HG03066 (cell line): Measurements from ENCODE around the gene TTC23L.
"Not testable (repeated sequence)": the region's sequence is repeated elsewhere in the genome, so short reads cannot be mapped to it uniquely, and the experiment has no call there.

ENCODE experiments used
- ATAC-seq: cut with Tn5 transposase; IDR thresholded peaks from one replicate; pipeline ENCODE4 v1.9.1; 2021; ENCODE audit warnings: low read depth; ENCODE audit not compliant: unreplicated experiment

Gene TTC23L, protein sequence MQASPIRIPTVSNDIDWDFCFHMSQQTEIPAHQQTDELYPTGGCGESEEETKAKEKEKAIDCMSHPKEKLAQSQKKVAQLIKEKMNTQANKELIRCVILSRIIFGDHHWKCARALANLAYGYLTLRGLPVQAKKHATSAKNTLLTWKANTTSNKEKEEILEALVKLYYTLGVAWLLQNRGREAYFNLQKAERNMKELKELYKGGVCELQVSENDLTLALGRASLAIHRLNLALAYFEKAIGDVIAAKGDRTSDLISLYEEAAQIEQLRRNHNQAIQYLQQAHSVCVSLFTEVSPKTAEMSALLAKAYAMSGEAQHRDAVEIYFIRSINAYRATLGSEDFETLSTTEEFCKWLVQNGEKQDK

DNA sequence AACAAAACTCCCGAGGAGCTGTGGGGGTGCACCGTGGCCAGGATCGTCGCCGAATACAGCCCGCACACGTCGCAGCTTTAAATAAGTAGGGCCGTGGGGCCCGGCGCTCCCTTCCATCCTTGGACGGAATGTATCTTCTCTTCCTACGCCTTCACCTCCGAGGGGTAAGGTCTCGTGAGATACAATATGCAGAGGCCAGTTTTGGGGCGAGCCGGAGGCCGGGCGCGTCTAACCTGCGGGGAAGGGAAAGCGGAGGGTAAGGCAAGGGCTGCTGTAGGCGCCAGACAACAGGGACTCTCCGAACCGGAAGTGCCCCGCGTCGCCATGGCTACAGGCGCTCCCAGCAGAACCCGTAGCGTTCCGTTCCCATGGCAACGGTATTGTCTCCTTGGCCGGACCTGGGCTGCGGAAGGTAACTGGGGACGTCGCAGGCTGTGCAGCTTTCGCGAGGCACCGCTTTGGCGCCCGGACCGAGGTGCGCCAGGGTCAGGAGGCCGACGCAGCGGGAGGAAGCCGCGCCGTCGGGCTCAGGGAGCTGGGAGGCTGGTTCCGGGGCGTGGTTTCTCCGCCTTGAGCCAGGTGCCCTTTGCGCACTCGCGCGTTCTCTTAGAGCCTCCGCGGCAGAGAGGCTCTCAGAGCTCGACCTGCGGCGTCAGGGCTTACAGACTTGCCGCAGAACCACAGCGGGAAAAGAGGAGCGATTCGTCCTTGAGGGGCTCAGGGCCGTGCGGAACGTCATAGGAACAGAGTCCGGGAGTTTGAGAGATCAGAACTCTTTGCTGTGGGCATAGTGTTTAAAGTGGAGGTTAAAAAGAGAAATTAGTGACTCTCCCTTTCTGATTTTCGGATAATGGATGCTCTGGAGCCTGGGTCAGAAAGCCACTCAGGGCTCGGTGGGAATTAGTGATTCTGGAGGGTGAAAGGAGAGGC is at the start of gene TTC23L:
TSS of gene TTC23L (plus strand) at position 380 of the 930 bp plus-strand sequence. CDS start 1,508 bp downstream, outside the sequence.
- peak; percentile 94 for ATAC-seq

DNA sequence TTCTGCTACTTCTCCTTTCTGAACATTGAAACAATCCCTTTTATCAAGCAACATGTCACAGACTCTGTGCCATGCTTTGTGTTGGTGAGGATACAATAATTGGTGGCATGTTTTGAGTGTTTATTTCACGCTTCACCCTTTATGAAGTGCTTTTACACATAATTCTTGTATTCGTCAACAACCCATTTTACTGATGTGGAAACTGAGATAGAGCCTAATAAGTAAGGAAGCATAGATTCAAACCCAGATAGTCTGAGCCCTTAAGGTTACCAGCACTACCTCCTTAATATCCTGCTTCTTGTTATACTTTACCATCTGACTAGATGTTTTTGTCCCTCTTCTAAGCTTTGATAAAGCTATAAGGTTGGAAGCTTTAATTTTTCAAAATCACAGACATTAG is 49.3 kb upstream of the TTC23L start:
- ATAC-seq, result no peak

DNA sequence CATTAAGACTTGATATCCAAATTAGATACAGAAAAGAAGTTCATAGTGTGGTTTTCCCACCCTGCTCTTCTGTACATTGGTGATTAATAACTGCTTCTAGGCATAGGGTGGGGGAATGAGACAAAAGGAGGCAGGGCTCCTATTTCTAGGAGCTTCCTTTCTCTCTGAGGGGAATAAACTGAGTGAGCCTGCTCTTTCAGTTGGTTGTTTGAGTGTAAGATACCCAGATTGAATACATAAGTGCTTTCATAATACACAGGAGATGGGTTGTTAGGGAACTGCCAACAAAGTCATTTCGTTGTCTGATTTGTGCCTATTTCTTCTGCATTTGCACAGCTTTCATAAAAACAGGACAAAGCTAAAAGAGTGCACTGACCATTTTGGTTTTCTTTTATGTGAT is 48.9 kb upstream of the TTC23L start:
- no peak for ATAC-seq

DNA sequence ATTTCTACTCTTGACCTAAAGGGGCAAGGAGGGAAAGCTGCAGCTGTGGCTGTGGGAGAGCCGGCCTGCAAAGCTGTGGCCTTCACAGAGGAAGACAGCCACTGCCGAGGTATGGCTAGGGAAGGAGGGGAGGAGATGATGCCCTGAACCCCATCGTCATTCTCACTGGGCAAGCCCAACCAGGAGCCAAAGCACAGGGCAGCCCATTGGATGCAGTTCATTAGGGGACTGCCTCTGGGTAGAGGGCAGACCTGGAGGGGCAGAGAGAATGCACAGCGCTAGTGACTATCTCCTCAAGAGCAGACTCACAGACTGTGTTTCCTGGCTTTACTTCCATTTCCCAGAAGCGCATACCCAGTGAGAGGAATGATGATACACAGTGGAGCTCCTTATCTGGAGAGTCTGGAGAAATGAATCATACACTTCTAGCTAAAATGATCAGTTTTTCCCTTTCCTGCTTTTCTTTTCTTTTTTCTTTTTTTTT is 47.2 kb upstream of the TTC23L start:
- ATAC-seq, result no peak

DNA sequence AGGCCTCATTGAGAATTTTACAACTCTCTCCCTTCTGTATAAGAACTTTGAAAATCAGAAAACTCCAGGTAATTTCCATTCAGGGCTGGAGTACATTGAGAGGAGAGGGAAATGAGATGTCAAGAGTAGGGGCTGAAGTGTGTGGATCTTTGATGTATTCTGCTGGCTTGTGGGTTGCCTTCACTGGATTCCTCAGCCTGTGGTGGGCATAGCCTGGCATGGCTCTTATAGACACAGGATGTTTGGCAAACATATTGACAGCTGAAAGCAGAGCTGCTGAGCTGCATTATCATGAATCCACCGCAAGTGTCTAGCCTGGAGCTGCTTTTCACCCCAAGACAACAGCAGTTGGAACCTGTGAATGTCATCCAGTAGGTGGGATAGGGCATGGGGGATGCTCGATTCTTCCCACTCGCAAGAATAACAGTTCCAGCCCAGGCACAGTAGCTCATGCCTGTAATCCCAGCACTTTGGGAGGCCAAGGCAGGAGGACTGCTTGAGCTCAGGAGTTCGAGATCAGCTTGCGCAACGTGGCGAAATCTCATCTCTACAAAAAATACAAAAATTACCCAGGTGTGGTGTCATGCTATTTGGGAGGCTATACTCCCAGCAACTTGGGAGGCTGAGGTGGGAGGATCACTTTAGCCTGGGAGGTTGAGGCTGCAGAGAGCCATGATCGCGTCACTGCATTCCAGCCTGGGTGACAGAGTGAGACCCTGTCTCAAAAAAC is 36.0 kb upstream of the TTC23L start:
- ATAC-seq, result no peak

DNA sequence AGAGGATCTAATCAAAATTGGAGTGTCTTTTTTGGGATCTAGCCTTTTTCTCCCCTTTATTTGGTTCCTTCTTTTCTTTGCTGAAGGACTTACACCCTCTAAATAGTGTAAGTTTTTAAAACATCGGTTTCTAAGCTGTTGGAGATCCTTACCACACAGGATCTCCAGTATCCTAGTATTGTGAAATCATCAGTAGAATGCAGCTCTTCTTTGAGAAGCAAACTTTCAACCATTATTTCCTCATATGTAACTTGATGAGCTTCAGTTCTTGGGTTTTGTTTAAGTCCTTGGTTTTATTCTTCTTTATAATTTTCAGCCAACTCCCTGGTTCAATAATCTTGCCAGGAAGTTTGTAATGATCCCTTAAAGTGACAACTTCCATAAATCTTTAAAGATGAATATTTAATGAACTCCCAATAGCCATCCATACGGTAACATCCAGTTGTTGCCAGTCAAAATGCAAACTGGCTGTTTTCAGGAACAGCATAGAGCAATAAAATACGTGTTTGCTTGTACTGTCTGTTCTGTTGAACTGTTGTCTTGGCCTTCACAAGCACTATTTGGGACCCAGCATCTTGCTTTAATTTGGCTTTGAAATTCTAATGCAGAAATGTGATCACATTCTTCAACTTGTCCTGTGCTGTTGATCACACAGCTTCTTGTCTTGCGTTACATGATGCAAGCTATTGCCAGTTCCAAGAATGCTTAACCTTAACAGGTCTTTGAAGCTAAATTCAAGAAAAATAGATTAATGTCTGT is 34.8 kb upstream of the TTC23L start:
- ATAC-seq, result no peak

DNA sequence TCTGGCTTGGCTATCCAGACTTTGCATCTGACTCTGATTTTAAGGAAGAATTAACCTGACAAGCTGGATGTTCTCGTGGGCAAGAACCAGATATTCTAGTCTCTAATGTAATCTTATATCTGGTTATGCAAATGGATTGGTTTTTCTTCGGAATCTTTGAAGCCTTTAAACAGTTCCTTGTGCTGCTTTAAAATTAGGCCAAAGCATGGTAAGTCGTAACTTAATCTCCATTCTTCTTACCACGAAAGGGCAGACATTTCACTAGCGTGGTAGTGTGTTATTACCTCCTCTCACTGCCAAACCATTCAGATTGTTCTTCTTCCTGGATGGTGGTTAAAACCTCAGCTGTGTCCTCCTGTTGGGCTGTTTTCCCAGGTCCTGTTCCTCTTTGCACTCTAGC is 34.1 kb upstream of the TTC23L start:
- no peak for ATAC-seq

DNA sequence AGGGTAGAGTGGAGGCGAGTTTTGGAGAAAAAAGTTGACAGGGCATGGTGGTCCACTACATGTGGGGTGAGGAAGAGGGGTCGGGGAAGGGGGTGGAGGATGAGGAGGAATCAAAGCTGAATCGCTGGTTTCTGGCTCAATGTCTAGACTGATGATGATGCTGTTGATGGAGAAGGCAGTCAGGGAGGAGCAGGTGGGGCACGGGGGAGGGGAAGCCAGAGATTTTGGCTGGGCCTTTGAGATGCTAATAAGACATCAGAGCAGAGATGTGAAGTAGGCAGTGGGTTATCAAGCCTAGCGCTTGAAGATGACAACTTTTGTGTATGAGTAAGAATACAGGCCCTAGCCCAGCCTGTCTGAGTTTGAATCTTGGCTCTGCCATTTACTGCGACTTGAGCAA is 32.4 kb upstream of the TTC23L start:
- no peak for ATAC-seq

DNA sequence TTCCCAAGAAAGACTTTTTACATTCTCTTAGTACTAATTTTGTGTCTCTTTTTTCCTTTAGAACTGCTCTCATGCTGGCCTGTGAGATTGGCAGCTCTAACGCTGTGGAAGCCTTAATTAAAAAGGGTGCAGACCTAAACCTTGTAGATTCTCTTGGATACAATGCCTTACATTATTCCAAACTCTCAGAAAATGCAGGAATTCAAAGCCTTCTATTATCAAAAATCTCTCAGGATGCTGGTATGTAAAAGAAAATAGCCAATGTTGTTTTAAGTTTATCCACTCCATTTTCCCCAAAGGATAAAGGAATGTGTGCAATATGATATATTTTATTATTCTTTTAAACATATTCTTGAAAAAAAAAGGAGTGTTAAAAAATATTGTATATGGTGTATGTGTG is 27.3 kb upstream of the TTC23L start:
- ATAC-seq, result no peak

DNA sequence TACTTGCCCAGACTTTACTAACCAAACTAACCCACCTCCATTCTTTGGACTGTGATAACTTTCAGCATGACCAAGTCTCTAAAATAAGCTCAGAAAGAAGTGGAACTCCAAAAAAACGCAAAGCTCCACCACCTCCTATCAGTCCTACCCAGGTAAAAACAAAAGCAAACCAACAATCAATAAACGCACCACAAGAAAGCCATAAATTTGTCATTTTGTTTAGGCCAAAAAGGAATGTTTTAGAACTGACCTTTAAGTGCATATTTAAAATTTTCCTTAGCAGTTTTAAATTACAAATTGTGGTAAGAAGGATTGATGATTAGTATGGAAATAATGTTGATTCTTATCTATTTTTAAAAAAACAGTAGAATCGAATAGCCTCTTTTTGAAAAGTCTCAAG is 25.5 kb upstream of the TTC23L start:
- no peak for ATAC-seq

DNA sequence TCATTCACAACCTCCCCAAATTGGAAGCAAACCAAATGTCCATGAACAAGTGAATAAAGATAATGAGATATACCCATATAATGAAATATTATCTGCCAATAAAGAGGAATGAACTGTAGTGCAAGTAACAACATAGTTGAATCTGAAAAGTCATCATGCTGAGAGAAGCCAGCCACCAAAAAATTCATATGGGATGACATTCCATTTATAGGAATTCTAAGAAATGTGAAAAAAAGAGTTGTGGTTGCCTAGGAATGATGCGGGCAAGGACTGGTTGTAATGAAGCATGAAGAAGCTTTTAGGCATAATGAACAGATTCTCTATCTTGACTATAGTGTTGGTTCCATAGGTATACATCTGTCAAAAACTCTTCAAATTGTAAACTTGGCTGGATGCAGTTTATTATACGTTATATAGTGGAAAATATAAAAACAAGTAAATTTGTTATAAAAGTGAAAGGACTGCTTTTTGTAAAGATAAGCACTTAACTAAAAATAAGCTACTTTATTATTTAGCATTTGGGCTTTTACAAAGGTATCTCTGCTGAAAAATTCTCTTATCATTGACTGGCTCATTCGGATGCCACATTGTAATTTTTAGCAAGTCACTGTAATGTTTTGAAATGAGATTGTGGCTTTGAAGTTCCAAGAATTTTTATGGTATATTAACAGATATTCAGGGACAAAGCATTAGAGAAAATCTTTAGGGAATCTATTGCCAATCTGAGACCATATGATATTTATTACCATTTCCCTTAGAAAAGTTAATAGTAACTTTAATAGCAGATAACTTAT is 21.2 kb upstream of the TTC23L start:
- ATAC-seq, result no peak

DNA sequence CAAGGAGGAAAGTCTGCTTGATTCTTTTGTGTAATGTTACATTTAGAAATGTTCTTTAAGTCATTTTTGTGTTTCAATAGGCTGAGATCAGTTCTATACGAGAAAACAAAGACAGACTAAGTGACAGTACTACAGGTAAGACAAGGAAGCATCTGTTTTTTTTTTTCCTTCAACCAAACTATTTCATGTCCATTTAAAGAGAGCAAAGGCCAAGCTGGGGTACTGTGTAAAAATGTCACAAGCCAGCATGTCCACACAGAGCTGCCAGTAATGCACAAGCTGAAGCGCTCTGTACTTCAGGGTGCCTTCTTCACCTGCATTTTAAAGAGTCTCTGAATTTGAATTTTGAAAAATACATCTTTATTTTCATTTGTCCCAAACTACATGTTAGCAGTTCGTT is 20.2 kb upstream of the TTC23L start:
- ATAC-seq, result no peak

DNA sequence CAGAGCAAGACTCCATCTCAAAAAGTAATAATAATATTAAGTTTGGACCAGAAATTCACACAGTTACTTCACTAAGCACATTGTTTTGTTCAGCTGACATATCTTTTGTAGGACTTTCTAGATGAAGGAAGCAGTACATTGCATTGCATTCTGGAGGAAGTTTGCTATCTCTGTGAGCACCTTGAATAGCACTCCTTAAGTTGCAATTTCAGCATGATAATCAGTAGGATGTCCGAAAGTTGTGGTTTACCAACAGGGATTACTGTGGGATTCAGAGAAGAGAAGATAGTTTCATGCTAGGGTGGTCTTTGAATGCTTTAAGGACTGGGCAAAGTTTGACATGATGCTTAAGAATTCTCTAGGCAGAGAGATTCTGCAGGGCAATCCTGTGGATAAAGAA is 18.4 kb upstream of the TTC23L start:
- ATAC-seq, result no peak

DNA sequence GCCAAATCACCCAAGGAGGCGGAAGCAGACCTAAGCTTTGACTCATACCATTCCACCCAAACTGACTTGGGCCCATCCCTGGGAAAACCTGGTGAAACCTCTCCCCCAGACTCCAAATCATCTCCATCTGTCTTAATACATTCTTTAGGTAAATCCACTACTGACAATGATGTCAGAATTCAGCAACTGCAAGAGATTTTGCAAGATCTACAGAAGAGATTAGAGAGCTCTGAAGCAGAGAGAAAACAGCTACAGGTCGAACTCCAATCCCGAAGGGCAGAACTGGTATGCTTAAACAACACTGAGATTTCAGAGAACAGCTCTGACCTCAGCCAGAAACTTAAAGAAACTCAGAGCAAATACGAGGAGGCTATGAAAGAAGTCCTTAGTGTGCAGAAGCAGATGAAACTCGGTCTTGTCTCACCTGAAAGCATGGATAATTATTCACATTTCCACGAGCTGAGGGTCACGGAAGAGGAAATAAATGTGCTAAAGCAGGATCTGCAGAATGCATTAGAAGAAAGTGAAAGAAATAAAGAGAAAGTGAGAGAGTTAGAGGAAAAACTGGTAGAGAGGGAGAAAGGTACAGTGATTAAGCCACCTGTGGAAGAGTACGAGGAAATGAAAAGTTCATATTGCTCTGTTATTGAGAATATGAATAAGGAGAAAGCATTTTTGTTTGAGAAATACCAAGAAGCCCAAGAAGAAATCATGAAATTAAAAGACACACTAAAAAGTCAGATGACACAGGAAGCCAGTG is 15.8 kb upstream of the TTC23L start:
- no peak for ATAC-seq

DNA sequence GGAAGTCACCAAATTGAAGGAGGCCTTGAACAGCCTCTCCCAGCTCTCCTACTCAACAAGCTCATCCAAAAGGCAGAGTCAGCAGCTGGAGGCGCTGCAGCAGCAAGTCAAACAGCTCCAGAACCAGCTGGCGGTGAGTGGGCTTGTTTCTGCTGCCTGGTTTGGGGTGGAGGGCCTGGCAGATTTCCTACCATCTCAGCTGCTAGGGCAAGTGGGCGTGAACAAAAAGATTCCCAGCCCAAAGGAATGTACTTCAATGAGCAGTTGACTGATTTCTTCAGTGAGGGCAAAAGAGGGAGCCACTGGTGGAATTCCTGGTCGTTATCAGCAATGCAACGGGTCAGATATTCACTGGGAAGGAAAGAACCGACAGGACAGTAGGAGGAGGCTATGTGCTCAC is 12.6 kb upstream of the TTC23L start:
- ATAC-seq, result no peak

DNA sequence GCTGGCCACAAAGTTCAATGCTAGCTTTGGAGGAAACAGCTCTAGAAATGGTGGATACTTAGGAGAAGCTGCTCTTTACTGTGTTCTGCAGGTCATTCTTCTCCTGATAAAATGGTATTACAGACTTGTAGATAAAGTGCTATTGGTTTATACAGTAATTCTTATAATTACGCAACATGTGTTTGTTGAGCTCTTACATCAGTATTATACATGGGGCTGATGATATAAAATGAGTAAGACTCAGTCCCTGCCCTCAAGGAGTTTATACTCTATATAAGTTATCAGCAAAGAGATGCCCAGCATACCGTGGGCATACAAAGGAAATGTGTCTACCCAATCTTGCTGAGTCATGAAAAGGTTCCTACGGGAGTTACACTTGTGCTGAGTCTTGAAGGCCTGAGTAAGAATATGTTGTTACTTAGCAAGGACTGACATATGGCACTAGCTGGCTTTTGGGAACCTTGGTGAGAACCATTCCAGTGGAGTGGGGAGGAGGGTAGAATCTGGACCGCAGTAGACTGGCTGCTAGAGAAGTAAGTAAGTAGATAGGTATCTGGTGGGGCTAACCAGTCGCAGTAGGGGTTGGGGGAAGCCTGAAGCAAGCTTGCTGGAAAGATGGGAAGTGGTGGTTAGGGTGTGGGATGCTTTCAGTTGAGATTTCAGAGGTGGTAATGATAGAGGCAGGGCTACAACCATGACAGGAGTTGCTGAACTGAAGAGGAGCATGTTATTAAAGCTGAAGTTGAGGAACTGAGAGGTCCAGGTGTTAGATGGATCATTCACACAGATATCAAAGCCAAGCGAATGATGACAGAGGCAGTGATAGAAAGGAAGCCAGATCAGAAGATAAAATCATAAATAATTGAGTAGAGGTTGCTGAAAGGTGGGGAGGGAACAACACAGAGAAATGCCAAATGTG is 11.1 kb upstream of the TTC23L start:
- no peak for ATAC-seq

DNA sequence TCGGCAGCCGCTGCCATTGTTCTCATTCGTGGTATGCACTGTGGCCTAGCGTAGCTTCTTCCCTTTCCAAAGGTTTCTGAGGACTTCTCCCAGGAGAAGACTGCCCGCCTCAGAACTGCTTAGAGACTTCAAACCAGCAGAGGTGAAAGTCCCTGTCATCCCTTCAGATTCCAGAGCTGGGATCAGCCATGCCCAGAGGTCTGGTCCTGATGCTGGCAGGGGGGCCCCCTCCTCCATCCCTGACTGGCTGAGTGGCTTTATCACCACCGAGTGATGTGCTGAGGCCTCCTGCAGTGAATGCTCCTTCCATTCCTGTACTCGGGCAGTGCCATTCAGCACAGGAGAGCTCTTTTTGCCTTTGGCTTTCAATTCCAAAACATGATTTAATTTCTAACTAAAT is 8.1 kb upstream of the TTC23L start:
- not testable (repeated sequence) for ATAC-seq

DNA sequence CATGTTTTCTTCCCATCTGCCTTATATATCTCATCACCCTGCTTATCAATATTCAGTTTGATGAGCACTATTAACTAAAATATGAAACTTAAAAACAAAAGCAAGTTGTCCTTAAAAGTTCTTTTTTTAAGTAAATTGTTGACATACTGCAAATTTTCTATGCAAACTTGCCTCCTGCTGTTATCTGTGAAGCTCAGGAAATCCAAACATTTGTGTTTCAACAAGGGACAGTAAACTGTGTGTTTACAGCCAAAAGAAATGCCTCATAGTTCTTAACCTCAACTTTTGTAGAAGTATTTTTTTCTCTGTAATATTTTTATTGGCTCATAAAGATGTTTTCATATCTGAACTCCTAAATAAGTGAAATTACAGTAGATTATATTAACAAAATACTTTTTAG is 7.7 kb upstream of the TTC23L start:
- no peak for ATAC-seq
